SK-N-SH treated with all-trans-retinoic acid at 6 μM for 48 hours (cell line): ENCODE measurements around the gene SLC22A16.

Source experiments
- ATAC-seq: fragments of 200-7000 bp; cut with Tn5 transposase; 3 replicates; pipeline ENCODE4 v1.9.1; 2020; ENCODE audit warnings: mild to moderate bottlenecking, moderate library complexity
- ARNTL ChIP-seq: fragments of 450-650 bp; formaldehyde crosslinking; IDR thresholded peaks from 2 replicates; pipeline ENCODE4 v1.5.0; 2020; ENCODE audit warnings: low read depth, mild to moderate bottlenecking, moderate library complexity, borderline replicate concordance
- BACH2 ChIP-seq: fragments of 250-450 bp; sonication (Bioruptor Pico); IDR thresholded peaks from 2 replicates; pipeline ENCODE4 v1.9.0; 2021; ENCODE audit warnings: mild to moderate bottlenecking, borderline replicate concordance
- CSRNP3 ChIP-seq: fragments of 250-450 bp; sonication (Bioruptor Pico); IDR thresholded peaks from 2 replicates; pipeline ENCODE4 v1.5.1; 2021; ENCODE audit warnings: mild to moderate bottlenecking, moderate library complexity
- ESRRG ChIP-seq: fragments of 250-450 bp; sonication (Bioruptor Pico); IDR thresholded peaks from 2 replicates; pipeline ENCODE4 v1.6.1; 2021; ENCODE audit warnings: mild to moderate bottlenecking
- GLIS3 ChIP-seq: fragments of 250-450 bp; sonication (Bioruptor Pico); IDR thresholded peaks from 2 replicates; pipeline ENCODE4 v1.5.0; 2020; ENCODE audit warnings: mild to moderate bottlenecking, moderate library complexity
- PPARA ChIP-seq: fragments of 250-450 bp; sonication (Bioruptor Pico); IDR thresholded peaks from 2 replicates; pipeline ENCODE4 v1.5.0; 2020; ENCODE audit warnings: mild to moderate bottlenecking, borderline replicate concordance
- RARB ChIP-seq: fragments of 250-450 bp; sonication (Bioruptor Pico); IDR thresholded peaks from 2 replicates; pipeline ENCODE4 v1.8.0; 2021; ENCODE audit warnings: mild to moderate bottlenecking, moderate library complexity
- TCF4 ChIP-seq: fragments of 250-450 bp; sonication (Bioruptor Pico); IDR thresholded peaks from 2 replicates; pipeline ENCODE4 v1.8.0; 2021; ENCODE audit warnings: mild to moderate bottlenecking, moderate library complexity, borderline replicate concordance
- TOX ChIP-seq: fragments of 250-450 bp; sonication (Bioruptor Pico); IDR thresholded peaks from 2 replicates; pipeline ENCODE4 v1.8.0; 2021; ENCODE audit warnings: mild to moderate bottlenecking, moderate library complexity, borderline replicate concordance
- ZC3H10 ChIP-seq: fragments of 250-450 bp; sonication (Bioruptor Pico); IDR thresholded peaks from 2 replicates; pipeline ENCODE4 v1.5.1; 2021; ENCODE audit warnings: mild to moderate bottlenecking, moderate library complexity
- ZFP3 ChIP-seq: fragments of 250-450 bp; sonication (Bioruptor Pico); IDR thresholded peaks from 2 replicates; pipeline ENCODE4 v1.5.0; 2020; ENCODE audit warnings: mild to moderate bottlenecking, moderate library complexity
- ZFP30 ChIP-seq: fragments of 450-650 bp; formaldehyde crosslinking; IDR thresholded peaks from 2 replicates; pipeline ENCODE4 v1.5.0; 2022; ENCODE audit warnings: mild to moderate bottlenecking, moderate library complexity
- ZNF565 ChIP-seq: fragments of 450-650 bp; formaldehyde crosslinking; conservative IDR thresholded peaks from 2 replicates; pipeline ENCODE4 v1.5.0; 2020; ENCODE audit warnings: low read depth, mild to moderate bottlenecking, moderate library complexity
- ZNF8 ChIP-seq: fragments of 450-650 bp; formaldehyde crosslinking; IDR thresholded peaks from 2 replicates; pipeline ENCODE4 v1.5.0; 2020; ENCODE audit warnings: mild to moderate bottlenecking, moderate library complexity
- TF ChIP-seq, protein P1 (sequence below): fragments of 250-450 bp; sonication (Bioruptor Pico); IDR thresholded peaks from 2 replicates; pipeline ENCODE4 v1.8.0; 2020; ENCODE audit warnings: mild to moderate bottlenecking, moderate library complexity, borderline replicate concordance
- TF ChIP-seq, protein P2 (sequence below): fragments of 250-450 bp; sonication (Bioruptor Pico); IDR thresholded peaks from 2 replicates; pipeline ENCODE4 v1.5.0; 2020; ENCODE audit warnings: mild to moderate bottlenecking, moderate library complexity
- TF ChIP-seq, protein P3 (sequence below): fragments of 250-450 bp; sonication (Bioruptor Pico); IDR thresholded peaks from 2 replicates; pipeline ENCODE4 v1.5.1; 2020; ENCODE audit warnings: low read depth, mild to moderate bottlenecking, moderate library complexity
- TF ChIP-seq, protein P4 (sequence below): fragments of 250-450 bp; sonication (Bioruptor Pico); IDR thresholded peaks from 2 replicates; pipeline ENCODE4 v1.8.0; 2021; ENCODE audit warnings: low read depth, mild to moderate bottlenecking, moderate library complexity, borderline replicate concordance

SLC22A16 gene

GRCh38 chr6:110472739-110473138 is 3.7 kb downstream of the SLC22A16 start:
- no peak for TF ChIP-seq ESRRG (CRISPR knock-in tag)
- TF ChIP-seq PPARA (CRISPR knock-in tag): no peak
- TF ChIP-seq, protein P1, sequence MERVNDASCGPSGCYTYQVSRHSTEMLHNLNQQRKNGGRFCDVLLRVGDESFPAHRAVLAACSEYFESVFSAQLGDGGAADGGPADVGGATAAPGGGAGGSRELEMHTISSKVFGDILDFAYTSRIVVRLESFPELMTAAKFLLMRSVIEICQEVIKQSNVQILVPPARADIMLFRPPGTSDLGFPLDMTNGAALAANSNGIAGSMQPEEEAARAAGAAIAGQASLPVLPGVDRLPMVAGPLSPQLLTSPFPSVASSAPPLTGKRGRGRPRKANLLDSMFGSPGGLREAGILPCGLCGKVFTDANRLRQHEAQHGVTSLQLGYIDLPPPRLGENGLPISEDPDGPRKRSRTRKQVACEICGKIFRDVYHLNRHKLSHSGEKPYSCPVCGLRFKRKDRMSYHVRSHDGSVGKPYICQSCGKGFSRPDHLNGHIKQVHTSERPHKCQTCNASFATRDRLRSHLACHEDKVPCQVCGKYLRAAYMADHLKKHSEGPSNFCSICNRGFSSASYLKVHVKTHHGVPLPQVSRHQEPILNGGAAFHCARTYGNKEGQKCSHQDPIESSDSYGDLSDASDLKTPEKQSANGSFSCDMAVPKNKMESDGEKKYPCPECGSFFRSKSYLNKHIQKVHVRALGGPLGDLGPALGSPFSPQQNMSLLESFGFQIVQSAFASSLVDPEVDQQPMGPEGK (CRISPR knock-in tag): no peak
- TF ChIP-seq ZFP30 (CRISPR knock-in tag): no peak
- no peak for TF ChIP-seq TOX
- no peak for TF ChIP-seq ZFP3 (CRISPR knock-in tag)
- no peak for ATAC-seq

GRCh38 chr6:110471726-110472365 is 4.6 kb downstream of the SLC22A16 start:
- TF ChIP-seq BACH2 (CRISPR knock-in tag) (no peak), TOX (no peak), ZFP30 (CRISPR knock-in tag) (no peak), ZFP3 (CRISPR knock-in tag) (no peak), PPARA (CRISPR knock-in tag) (no peak), ARNTL (CRISPR knock-in tag) (no peak), GLIS3 (CRISPR knock-in tag) (no peak)
- TF ChIP-seq, protein P1 (CRISPR knock-in tag): no peak
- ATAC-seq: no peak

GRCh38 chr6:110468731-110469130 is 7.7 kb downstream of the SLC22A16 start:
- ATAC-seq: no peak
- no peak for TF ChIP-seq ZFP30 (CRISPR knock-in tag)
- TF ChIP-seq GLIS3 (CRISPR knock-in tag): no peak
- no peak for TF ChIP-seq TCF4 (CRISPR knock-in tag)
- TF ChIP-seq RARB (CRISPR knock-in tag): no peak
- TF ChIP-seq, protein P2, sequence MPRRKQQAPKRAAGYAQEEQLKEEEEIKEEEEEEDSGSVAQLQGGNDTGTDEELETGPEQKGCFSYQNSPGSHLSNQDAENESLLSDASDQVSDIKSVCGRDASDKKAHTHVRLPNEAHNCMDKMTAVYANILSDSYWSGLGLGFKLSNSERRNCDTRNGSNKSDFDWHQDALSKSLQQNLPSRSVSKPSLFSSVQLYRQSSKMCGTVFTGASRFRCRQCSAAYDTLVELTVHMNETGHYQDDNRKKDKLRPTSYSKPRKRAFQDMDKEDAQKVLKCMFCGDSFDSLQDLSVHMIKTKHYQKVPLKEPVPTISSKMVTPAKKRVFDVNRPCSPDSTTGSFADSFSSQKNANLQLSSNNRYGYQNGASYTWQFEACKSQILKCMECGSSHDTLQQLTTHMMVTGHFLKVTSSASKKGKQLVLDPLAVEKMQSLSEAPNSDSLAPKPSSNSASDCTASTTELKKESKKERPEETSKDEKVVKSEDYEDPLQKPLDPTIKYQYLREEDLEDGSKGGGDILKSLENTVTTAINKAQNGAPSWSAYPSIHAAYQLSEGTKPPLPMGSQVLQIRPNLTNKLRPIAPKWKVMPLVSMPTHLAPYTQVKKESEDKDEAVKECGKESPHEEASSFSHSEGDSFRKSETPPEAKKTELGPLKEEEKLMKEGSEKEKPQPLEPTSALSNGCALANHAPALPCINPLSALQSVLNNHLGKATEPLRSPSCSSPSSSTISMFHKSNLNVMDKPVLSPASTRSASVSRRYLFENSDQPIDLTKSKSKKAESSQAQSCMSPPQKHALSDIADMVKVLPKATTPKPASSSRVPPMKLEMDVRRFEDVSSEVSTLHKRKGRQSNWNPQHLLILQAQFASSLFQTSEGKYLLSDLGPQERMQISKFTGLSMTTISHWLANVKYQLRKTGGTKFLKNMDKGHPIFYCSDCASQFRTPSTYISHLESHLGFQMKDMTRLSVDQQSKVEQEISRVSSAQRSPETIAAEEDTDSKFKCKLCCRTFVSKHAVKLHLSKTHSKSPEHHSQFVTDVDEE (CRISPR knock-in tag): no peak
- TF ChIP-seq, protein P1 (CRISPR knock-in tag): no peak
- TF ChIP-seq ZNF565 (CRISPR knock-in tag): no peak
- TF ChIP-seq ZFP3 (CRISPR knock-in tag): no peak
- no peak for TF ChIP-seq ARNTL (CRISPR knock-in tag)
- no peak for TF ChIP-seq BACH2 (CRISPR knock-in tag)
- TF ChIP-seq ZC3H10 (CRISPR knock-in tag): no peak
- no peak for TF ChIP-seq PPARA (CRISPR knock-in tag)

GRCh38 chr6:110467566-110468140 is 8.8 kb downstream of the SLC22A16 start:
- no peak for TF ChIP-seq CSRNP3
- no peak for TF ChIP-seq TCF4 (CRISPR knock-in tag)
- TF ChIP-seq, protein P3, sequence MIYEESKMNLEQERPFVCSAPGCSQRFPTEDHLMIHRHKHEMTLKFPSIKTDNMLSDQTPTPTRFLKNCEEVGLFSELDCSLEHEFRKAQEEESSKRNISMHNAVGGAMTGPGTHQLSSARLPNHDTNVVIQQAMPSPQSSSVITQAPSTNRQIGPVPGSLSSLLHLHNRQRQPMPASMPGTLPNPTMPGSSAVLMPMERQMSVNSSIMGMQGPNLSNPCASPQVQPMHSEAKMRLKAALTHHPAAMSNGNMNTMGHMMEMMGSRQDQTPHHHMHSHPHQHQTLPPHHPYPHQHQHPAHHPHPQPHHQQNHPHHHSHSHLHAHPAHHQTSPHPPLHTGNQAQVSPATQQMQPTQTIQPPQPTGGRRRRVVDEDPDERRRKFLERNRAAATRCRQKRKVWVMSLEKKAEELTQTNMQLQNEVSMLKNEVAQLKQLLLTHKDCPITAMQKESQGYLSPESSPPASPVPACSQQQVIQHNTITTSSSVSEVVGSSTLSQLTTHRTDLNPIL: no peak
- TF ChIP-seq RARB (CRISPR knock-in tag): no peak
- no peak for TF ChIP-seq ESRRG (CRISPR knock-in tag)
- TF ChIP-seq, protein P4, sequence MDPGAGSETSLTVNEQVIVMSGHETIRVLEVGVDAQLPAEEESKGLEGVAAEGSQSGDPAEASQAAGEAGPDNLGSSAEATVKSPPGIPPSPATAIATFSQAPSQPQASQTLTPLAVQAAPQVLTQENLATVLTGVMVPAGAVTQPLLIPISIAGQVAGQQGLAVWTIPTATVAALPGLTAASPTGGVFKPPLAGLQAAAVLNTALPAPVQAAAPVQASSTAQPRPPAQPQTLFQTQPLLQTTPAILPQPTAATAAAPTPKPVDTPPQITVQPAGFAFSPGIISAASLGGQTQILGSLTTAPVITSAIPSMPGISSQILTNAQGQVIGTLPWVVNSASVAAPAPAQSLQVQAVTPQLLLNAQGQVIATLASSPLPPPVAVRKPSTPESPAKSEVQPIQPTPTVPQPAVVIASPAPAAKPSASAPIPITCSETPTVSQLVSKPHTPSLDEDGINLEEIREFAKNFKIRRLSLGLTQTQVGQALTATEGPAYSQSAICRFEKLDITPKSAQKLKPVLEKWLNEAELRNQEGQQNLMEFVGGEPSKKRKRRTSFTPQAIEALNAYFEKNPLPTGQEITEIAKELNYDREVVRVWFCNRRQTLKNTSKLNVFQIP: no peak
- TF ChIP-seq ZNF8 (CRISPR knock-in tag): no peak
- ATAC-seq: no peak
